ENCODE data around the gene DMAP1.

Gene DMAP1

DNA sequence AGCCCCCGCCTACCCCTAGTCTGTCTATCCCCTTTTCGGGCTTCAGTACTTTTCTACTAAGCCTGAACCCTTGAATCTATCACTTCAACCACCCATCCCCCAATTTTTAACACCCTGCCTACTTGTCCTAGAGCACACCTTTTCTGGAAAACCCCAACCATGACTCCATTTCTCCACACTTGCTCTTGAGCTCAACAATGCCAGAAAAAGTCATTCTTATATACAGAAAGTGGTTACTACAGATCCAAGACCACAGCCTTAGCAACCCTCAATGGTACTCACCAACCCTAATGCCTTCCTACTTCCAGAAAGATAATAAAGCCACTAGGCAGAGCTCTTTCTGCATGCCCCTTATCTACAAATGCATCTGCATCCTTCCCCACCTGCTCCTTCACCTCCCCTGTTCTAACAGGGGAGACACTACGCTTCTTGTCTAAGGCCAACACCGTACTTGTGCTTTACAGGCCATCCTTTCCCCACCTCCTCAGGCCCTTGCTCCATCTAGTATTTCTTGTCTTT is 41.2 kb downstream of the DMAP1 start:
- DNase-seq (ENCODE audit: low spot score) = no peak

DNA sequence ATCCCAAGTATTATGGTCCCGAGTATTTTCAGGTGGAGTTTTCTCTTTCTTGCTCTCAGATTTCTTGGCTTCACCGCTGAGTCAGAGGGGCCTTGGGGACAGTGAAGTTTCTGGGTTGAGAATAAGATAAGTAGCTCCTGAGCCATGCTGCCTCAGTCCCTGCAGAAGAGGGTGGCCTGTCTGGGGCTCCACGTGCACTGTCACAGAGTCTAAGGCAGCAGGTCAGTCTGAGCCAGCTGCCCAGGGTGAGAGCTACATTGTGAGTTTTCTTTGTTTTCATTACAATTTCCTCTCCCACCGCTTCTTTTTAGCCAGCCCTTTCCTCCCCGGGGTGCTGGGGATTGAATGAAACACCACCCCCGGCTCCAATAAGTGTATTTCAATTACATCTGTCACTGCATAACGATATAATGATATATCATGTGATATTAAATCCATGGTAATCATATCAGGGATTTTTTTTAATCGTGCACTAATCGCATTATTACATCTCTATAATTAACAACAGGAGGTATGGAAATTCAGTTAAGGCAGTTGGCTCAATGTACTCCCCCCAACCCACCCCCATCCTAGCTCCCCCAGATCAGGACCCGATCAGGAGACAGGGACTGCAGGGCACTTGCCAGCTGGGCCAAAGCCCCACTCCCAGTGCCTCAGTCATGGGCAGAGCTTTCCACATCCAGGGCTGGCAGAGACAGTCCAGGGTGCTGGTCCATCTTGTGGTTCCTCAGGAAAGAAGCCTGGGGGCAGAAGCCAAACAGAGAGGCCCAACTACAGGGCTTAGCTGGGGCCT is 43.7 kb downstream of the DMAP1 start:
- no peak for DNase-seq (ENCODE audit: low spot score)

DNA sequence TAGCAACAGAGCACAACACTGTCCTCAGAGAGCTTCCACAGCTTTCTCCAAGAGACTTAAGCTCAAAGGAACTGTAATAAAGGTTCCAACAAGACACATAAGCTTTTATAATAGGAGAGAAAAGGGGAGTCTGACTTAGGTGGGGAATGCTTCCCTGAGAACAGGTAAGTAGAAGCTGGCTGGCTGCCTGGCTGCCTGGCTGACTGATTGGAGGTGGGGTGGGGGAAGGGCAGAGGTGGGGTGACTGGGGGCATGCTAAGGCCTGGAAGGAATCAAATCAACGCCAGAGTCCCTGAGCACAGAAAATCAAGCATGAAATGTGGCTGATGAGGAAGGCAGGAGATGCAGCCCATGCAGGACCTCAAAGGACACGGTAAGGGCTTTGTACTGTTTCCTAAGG is 45.8 kb downstream of the DMAP1 start:
- DNase-seq (ENCODE audit: low spot score) = no peak

DNA sequence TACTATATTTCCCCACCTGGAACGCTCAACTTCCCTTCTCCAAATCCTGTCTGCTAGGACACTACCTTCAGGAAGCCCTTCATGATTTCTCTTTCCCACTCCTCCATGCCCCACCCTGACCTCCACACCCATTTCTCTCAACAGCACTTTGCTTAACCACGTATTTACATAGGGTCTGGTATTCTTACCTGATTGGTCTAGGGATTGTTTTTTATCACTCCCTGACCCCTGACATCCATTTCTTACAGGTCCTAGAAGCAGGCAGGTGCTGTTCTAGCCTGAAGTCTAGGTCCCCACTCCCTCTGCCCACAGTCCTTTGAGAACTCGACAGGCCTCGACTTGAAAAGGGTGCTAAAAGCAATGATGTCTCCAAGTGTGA is 47.5 kb downstream of the DMAP1 start:
- no peak for DNase-seq (ENCODE audit: low spot score)

DNA sequence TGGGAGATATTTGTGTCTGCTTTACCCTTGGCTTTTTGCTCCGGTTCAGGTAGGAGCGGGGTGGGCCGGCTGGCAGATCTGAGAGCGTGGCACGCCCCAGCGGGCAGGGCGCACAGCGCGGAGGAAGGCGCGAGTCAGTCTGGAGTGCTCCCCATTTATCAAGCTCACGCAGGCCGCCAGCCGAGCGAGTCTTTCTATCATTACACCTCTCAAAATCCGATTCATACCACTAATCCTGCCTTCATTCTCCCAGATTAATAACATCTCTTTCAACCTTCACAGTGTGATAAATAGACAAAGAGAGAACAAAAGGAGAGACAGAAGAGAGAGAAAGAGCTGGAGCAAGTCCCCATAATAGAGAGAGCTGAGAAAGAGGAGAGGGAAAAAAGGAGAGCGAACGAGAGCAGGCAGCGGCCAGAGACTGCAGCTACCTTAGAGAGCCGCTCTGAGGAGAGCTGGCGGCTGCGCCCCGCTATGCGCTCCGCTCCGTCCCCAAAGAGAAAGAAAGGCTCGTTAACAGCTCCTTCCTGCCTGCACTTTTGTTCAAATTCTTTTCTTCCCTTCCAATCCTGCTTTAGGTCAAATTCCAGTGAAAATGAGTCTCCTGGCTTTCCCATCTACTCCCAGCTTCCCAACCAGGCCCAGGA is 48.0 kb downstream of the DMAP1 start:
- DNase-seq (ENCODE audit: low spot score) = no peak

DNA sequence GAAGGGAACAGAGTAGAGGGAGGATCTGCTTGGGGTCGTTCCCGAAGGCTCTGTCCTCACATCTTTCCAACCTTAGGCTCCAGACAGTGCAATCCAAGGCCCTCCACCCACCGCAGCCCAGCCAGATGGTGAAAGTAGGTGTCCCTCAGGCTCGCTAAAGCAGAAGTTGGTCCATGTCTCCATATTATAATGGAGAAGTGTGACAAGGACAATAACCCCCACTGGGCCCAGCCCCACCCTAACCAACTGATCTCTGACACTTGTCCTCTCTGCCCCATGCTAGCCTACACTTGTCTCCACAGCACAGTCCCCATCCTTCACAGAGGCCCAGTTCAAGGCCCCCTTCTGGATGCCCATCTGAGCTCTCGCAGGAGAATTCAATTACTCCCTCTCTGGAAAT is 48.7 kb downstream of the DMAP1 start:
- DNase-seq (ENCODE audit: low spot score) = no peak

DNA sequence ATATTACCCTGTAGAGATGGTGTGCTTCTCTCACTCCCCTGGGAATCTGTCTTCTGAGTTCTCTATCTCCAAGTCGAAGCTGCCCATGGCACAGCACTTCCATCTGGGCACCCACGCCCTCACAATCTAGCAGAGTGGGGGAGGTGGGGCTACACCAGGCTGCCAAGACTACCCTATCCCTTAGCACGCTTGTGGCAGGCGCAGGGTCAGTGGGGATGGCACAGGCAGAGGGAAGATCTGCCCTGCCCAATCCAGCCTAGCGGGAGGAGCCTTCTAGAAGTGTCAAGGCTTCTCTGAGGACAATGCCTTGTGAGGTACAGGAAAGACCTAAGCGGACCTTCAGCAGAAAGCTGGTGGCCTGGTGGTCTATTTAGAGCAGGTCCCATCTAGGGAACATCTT is 49.1 kb downstream of the DMAP1 start:
- DNase-seq (ENCODE audit: low spot score) = no peak

DNA sequence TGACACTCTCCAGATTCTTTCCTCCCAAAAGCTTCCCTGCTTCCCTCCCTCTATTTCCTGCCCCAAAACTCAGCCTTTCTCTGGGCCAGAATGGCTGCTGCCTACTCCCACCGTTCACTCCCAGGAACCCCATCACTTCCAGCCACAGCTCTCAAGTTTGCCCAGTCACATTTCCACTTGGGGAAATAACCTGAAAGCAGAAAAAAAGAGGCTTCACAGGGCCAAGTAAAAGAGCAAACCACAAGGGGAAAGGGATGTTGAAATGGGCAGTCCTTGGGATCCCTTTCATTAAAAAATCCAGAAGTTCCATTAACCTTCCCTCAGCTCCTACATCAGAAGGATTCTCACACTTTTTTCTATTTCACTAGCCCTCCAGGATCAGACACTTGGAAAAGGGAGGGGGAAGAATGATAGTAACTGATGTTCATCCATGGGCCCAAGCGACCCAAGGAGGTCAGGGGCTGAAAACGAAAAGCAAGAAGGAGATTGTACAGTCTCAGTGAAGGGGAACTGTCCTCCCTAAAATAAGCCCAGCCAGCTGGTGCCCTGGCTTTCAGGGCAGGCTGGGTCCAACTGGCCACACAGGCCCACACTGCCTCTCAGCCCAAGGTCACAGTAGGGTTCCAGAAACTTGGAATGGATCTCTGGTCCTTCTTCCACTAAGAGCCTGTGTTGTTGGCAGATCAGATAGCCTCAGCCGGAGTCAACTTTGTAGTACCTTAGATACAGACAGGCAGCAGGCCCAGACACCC is 49.7 kb downstream of the DMAP1 start:
- no peak for DNase-seq (ENCODE audit: low spot score)

DNA sequence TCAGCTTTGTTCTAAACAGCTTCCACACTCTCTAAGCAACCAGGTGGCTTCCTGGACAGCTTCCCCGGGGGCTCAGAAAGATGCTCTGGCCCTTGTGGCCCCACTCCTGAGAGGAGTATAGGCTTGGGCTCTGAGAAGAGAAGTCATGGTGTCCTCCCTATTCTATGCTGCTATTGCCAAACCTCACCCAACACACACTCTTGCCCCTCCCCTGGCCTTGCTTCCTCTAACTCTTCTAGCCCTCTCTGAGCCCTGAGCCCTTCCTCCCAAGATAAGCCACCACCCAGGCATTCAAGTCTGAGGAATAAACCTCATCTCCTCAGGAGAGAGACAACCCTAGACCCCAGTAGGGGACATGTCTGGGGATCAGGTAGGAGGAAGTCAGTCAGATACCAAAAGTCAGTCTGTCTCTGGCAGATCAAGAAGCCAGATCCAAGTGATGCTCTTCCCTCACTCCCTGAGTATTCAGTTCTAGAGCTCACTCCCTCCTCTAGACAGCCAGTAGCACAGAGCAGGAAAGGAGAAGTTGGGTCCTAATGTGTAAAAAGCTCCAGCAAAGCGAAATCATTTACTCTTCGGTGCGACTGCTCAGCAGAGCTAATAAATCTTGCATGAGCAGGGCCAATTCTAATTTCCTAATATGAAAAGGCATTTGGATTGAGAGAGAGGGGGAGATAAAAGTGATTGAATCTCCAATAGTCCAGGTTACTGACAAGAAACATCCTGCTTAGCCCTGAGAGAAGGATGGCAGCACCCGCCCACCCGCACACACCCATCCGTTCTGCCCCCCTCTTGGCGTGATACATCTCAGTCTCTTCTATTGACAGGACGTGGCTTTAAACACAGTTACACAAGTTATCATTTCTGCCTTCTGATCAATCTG is 50.5 kb downstream of the DMAP1 start:
- DNase-seq (ENCODE audit: low spot score) = no peak

DNA sequence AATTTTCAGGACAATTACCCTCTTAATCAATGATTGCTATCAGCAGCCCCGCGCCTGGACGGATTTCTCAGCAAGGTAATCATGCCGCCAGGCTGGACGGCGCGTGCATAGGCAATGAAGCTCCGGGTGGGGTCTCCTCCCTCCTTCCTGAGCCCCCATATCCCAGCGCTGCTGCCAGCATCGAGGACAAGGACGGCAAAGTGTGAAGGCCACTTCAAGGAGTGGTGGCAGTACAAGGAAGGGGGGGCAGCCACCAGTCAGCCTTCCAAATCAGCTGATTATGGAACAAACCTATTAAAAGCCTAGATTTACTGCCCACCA is 51.1 kb downstream of the DMAP1 start:
- no peak for DNase-seq (ENCODE audit: low spot score)

DNA sequence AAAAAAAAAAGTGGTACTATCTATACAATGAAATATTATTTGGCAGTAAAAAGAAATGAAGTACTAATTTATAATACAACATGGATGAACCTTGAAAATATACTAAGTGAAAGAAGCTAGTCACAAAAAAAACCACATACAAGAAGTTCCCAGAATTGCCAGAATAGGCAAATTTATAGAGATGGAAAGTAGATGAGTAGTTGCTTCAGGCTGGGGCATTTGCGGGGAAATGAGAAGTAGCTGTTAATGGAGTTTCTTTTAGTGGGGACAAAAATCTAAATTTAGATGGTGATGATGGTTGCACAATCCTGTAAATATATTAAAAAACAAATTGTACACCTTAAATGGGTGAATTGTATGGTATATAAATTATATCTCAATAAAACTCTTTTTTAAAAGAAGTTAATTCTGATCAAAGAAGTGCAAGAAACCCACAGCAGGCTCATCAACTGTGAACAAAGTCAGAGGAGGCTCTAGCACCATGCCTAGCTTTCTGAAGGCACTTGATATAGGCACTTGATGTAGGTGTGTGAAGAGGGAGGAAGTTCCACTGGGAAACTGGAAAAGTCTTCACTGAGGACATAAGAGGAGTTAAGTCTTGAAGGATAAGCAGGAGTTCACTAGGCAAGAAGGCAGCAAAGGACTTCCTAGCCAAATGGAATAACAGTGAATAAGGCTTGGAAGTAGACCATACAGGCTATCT is 52.5 kb downstream of the DMAP1 start:
- no peak for DNase-seq (ENCODE audit: low spot score)

DNA sequence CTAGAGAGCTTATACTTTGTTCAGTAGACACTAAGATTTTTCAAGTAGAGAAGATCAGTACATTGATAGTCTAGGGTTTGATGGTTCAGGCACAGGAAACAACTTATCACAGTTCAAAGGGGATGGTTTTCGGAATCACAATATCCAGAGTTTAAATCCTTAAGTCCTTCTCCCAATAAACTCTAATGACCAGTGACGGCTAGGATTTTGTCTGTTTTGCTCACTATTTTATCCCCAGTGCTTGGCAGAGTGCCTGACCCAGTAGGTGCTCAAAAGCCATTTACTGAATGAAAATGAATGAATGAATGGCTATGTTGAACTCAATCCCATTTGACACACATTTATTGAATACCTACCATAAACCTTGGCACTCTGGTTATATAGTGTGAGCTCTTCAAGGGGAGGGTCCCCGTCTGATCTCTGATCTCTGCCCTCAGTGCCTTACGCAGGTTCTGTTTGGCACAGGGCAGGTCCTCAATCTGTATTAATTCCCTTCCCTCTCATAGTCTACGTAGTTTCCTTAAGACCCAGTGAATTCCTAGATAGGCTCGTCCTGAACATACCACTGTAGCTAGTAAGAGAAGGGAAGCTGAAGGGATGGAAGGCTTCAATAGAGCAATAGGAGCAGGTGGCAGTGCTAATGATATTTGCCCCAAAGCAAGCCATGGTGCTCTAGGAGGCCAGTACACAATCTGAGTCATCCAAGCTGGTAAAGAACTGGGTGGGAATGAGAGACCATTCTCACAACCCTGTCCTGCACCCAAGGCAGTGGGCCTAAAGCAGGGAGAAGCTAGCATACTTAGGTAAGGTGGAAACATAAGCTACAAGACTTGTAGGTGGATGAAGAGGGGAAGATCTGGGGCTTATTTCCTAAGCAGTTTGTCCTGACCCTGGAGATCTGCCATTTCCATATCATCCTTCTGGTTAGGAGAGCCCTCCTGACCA is 53.4 kb downstream of the DMAP1 start:
- no peak for DNase-seq (ENCODE audit: low spot score)

DNA sequence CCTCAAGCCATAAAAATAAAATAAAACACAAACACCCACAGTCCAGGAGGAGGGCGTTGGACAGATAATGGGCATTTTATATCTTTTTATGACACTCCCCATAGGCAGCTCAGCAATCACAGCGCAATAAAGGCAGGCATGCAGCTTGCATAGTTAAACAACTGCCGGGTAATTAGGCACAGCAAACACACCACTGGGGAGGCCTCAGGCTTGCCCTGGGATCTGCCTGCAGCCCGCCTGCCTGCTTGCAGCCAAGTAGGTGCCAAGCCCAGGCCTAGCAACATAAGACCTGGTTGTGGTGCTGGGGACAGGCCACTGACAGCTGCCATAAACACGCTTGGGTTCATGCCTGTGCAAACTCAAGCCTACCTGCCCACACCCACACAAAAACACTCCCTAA is 54.2 kb downstream of the DMAP1 start:
- no peak for DNase-seq (ENCODE audit: low spot score)

DNA sequence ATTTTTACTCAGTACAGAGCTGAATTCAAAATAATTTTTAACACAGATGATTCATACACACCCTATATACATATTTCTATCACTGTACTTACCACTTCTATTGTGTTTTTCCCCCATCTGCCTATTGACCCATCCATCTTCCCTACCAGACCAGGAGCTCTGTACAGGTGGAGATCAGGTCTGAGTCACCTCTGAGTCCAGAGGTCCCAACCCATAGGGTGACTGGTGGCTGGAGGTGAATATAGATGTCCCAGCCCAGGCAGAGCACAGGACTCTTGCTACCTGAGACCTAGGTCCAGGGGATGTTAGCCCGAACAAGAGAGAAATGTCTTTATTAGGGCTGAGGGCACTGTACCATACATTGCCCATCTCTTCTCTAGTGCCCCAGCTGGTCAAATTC is 54.8 kb downstream of the DMAP1 start:
- no peak for DNase-seq (ENCODE audit: low spot score)
